ENCODE measurements around the gene GTPBP6. TPM values are rescaled to one million over a fixed set of nuclear protein-coding genes. Genes with fewer than 3 reads are reported as not detected.

GTPBP6 gene
- total and polyA plus RNA-seq, 2 experiments from 2014 or later = 41.4 to 66.8 TPM

DNA sequence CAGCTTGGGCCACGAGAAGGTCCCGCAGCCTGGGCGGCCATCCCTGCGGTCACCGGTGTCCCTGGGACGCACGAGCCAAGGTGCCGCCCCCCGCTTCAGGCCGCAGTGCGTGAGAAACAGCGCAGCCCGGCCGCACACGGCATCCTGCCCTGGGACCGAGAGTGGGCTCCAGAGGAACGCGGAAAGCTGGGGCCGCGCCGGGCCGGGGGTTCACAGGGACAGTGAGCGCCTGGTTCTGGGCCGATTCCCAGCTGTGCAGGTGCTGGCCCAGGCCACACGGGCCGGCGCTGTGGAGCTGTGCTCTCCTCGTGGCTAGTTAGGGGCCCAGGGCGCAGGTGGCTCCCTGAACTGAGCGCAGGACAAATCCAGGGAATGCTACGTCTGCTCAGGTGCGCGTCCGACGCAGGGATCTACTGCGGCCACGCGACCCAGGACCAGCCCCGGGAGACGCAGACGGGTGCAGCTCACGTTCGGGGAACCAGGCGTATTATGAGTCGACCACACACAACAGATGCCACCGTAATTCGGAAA, 25.8 kb upstream of the GTPBP6 start (continued):
- TF ChIP-seq, protein P1, sequence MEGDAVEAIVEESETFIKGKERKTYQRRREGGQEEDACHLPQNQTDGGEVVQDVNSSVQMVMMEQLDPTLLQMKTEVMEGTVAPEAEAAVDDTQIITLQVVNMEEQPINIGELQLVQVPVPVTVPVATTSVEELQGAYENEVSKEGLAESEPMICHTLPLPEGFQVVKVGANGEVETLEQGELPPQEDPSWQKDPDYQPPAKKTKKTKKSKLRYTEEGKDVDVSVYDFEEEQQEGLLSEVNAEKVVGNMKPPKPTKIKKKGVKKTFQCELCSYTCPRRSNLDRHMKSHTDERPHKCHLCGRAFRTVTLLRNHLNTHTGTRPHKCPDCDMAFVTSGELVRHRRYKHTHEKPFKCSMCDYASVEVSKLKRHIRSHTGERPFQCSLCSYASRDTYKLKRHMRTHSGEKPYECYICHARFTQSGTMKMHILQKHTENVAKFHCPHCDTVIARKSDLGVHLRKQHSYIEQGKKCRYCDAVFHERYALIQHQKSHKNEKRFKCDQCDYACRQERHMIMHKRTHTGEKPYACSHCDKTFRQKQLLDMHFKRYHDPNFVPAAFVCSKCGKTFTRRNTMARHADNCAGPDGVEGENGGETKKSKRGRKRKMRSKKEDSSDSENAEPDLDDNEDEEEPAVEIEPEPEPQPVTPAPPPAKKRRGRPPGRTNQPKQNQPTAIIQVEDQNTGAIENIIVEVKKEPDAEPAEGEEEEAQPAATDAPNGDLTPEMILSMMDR (conservative IDR thresholded peaks at IDR 0.05; ENCODE audit: low read depth in 2 of 2) = no peak
- TF ChIP-seq STAT1 (IDR thresholded peaks at IDR 0.05; ENCODE audit: unreplicated experiment) = no peak
- no peak for TF ChIP-seq NANOG (IDR thresholded peaks at IDR 0.05; ENCODE audit: borderline replicate concordance)
- no peak for TF ChIP-seq ZNF331 (CRISPR knock-in tag; IDR thresholded peaks at IDR 0.05; ENCODE audit: low read depth)

DNA sequence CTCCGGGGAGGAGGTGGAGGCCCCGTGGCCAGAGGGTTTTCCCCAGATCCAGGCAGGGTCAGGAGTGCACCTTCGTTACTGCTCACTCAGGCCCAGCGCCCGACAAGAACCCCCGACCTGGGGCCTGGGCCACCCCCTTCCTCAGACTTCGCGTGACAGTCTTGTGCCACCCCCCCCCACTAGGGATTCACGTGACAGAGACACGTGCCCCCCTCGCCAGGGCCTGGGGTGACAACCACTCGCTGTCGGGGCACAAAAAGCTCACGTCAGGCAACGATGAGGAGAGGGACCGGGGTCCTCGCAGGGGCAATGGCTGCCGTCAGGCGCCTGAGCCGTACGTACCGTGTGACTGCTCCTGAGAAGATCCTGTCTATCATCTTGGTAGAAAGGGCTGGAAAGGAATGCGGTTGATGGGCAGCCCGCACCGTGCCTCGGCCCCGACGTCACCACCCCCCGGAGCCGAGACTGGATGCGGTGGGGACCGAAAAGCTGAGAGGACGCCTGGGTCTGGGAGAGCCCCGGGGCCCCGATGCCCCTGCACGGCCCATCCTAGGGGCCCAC, 23.0 kb upstream of the GTPBP6 start:
- no peaks in the 10 kb centered on the region for H3K36me3 ChIP-seq (ENCODE audit: insufficient read depth)
- TF ChIP-seq EZH2 (IDR thresholded peaks at IDR 0.05; ENCODE audit: low read depth, unreplicated experiment) (no peak), CREB1 (CRISPR knock-in tag; IDR thresholded peaks at IDR 0.05; ENCODE audit: low read depth) (no peak), ZNF331 (CRISPR knock-in tag; IDR thresholded peaks at IDR 0.05; ENCODE audit: low read depth) (no peak), STAT1 (IDR thresholded peaks at IDR 0.05; ENCODE audit: unreplicated experiment) (no peak), NANOG (IDR thresholded peaks at IDR 0.05; ENCODE audit: borderline replicate concordance) (no peak), EZH2phosphoT487 (IDR thresholded peaks at IDR 0.05; ENCODE audit: unreplicated experiment) (no peak), JUNB (IDR thresholded peaks at IDR 0.05; ENCODE audit: unreplicated experiment) (no peak), ZNF114 (CRISPR knock-in tag; IDR thresholded peaks at IDR 0.05) (no peak)
- TF ChIP-seq, protein P1 (conservative IDR thresholded peaks at IDR 0.05; ENCODE audit: low read depth in 2 of 2) = no peak
- TF ChIP-seq, protein P2, sequence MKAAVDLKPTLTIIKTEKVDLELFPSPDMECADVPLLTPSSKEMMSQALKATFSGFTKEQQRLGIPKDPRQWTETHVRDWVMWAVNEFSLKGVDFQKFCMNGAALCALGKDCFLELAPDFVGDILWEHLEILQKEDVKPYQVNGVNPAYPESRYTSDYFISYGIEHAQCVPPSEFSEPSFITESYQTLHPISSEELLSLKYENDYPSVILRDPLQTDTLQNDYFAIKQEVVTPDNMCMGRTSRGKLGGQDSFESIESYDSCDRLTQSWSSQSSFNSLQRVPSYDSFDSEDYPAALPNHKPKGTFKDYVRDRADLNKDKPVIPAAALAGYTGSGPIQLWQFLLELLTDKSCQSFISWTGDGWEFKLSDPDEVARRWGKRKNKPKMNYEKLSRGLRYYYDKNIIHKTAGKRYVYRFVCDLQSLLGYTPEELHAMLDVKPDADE (IDR thresholded peaks at IDR 0.05) = no peak
- TF ChIP-seq, protein P3, sequence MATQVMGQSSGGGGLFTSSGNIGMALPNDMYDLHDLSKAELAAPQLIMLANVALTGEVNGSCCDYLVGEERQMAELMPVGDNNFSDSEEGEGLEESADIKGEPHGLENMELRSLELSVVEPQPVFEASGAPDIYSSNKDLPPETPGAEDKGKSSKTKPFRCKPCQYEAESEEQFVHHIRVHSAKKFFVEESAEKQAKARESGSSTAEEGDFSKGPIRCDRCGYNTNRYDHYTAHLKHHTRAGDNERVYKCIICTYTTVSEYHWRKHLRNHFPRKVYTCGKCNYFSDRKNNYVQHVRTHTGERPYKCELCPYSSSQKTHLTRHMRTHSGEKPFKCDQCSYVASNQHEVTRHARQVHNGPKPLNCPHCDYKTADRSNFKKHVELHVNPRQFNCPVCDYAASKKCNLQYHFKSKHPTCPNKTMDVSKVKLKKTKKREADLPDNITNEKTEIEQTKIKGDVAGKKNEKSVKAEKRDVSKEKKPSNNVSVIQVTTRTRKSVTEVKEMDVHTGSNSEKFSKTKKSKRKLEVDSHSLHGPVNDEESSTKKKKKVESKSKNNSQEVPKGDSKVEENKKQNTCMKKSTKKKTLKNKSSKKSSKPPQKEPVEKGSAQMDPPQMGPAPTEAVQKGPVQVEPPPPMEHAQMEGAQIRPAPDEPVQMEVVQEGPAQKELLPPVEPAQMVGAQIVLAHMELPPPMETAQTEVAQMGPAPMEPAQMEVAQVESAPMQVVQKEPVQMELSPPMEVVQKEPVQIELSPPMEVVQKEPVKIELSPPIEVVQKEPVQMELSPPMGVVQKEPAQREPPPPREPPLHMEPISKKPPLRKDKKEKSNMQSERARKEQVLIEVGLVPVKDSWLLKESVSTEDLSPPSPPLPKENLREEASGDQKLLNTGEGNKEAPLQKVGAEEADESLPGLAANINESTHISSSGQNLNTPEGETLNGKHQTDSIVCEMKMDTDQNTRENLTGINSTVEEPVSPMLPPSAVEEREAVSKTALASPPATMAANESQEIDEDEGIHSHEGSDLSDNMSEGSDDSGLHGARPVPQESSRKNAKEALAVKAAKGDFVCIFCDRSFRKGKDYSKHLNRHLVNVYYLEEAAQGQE (IDR thresholded peaks at IDR 0.05; ENCODE audit: unreplicated experiment) = no peak
- H3K4me3 ChIP-seq = no peak overlapping the region
- no peaks in the 10 kb centered on the region for H3F3A ChIP-seq (replicated peaks; ENCODE audit: low read depth)
- 0 out of 2 replicates have a peak, but pooled peaks cover under 1% of the 10 kb centered on the region for H3K79me2 ChIP-seq (replicated peaks; ENCODE audit: insufficient read depth)
- Mint-ChIP-seq H3K36me3 (ENCODE audit: low read depth) (peaks cover 54% of the 10 kb centered on the region), H3K4me1 (no peaks in the 10 kb centered on the region; the same call in 2 of the 3 replicates), H3K27me3 (ENCODE audit: insufficient read depth, low read depth, poor library complexity) (peaks cover 18% of the 10 kb centered on the region), H3K27ac (no peak overlapping the region), H3K4me3 (no peak overlapping the region), H3K9me3 (peaks cover 34% of the 10 kb centered on the region)
- no peak overlapping the region for H3K27ac ChIP-seq (ENCODE audit: low read depth)
- DNase-seq (ENCODE audit: low spot score) (no peak), ATAC-seq (no peak)
- H3K4me1 ChIP-seq (ENCODE audit: insufficient read depth) = no peaks in the 10 kb centered on the region
- no peak overlapping the region for H2AFZ ChIP-seq
- no peaks in the 10 kb centered on the region for H3K9me2 ChIP-seq (ENCODE audit: insufficient read depth)
- H3K27me3 ChIP-seq (ENCODE audit: insufficient read depth) = no peaks in the 10 kb centered on the region
- no peaks in the 10 kb centered on the region for H4K20me1 ChIP-seq (replicated peaks; ENCODE audit: insufficient read depth)
- no peak overlapping the region for H3K4me2 ChIP-seq
